ENCODE measurements around the gene SRGAP3.

Gene SRGAP3

DNA sequence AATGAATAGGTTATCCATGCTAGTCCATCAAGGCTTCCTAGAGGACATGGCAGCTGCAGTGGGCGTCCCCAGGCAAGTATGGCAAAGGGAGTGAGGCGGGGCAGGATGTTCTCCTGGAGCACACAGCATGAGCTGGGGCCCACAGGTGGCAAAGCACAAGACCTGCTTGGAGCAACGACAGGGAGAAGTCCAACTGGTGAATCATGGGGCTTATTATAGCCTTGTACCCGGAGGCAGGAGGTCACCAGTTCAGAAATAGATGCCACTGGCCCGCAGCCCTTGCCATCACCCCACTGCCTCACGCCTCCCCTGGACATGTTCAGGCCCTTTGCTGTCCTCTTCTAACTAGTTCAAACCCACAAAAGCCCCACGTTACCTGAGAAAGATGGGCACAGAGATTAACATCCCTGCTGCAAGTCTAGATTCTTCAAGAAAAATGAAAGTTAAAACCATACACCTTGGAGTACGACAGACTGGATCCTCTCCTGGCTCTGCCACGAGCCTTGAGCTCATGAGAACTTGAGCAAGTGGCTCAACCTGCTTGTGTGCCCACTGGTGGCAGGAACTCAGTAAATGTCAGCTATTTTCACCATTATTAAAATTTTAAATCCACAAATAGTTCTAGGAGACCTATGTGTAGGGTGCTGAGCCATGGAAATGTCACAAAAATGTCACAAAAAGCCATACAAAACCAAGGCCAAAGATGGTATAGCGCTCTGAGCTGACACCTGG is 1.8 kb upstream of the SRGAP3 start:
- no peak for DNase-seq

GRCh38 chr3:9250236-9250635 is 790 bp upstream of the SRGAP3 start:
- no peak for DNase-seq

DNA sequence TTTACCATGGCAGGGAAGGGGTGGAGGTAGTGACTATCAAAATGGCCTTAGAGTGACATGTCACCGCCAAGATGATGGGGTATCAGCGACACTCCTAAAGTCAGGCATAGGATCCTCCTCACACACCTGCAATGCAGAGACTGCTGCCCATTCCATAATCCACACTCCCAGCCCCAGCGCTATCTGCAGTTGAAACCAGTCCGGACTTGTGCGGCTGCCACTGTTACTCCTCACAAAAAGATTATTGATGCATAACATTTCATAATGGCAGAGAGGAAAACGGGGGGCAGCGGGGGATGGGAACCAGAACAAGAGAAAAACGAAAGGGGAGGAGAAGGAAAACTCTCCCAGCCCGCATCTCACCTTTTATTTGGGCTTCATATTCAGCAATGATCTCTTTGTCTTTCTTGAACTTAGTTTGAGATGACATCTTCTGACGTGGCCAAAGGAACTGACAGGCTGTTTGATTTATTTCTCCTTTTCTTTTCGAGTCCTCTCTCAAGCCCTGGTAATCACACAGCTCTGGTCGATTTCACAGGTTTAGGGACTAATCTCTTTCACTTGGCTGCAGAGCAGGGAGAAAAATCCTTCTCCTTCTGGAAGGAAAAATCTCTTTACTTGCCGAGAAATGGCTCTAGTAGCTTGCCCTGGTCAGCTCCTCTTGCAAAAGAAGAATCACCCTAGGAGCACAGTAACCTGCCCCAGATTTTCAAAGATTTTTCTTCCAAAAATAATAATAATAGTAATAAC is 749 bp downstream of the SRGAP3 start:
- no peak for DNase-seq

GRCh38 chr3:9247941-9248521 is 1.4 kb downstream of the SRGAP3 start:
- DNase-seq, result no peak

GRCh38 chr3:9247361-9247940 is 2.0 kb downstream of the SRGAP3 start:
- DNase-seq, result no peak

GRCh38 chr3:9246189-9246588 is 3.3 kb downstream of the SRGAP3 start:
- DNase-seq, result no peak

GRCh38 chr3:9244495-9245183 is 4.8 kb downstream of the SRGAP3 start:
- no peak for DNase-seq

GRCh38 chr3:9241956-9242355 is 7.5 kb downstream of the SRGAP3 start:
- DNase-seq, result no peak

GRCh38 chr3:9239680-9240079 is 9.8 kb downstream of the SRGAP3 start:
- DNase-seq, result no peak

DNA sequence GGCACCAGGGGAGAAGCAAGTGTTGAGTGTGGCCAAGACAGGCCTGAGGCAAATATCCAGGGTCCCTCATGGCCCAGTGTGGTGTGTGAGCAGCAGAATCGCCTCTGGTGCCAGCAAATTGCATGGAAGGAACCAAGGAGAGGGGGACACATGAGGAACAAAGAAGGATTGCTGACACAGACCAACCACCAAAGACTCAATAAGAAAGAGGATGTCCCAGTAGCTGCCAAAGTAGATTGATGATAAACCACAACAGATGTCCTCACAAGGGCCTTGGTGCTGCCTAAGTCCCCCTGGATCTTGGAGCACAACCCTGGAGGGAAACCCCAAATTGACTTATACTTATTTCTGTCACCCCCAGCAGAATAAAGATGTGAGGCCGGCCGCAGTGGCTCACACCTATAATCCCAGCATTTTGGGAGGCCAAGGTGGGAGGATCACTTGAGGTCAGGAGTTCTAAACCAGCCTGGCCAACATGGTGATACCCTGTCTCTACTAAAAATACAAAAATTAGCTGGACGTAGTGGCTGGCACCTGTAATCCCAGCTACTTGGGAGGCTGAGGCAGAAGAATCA is 10.6 kb downstream of the SRGAP3 start:
- no peak for DNase-seq

GRCh38 chr3:9238276-9238675 is 11.2 kb downstream of the SRGAP3 start:
- DNase-seq, result no peak

GRCh38 chr3:9233814-9234600 is 15.4 kb downstream of the SRGAP3 start:
- no peak for DNase-seq

DNA sequence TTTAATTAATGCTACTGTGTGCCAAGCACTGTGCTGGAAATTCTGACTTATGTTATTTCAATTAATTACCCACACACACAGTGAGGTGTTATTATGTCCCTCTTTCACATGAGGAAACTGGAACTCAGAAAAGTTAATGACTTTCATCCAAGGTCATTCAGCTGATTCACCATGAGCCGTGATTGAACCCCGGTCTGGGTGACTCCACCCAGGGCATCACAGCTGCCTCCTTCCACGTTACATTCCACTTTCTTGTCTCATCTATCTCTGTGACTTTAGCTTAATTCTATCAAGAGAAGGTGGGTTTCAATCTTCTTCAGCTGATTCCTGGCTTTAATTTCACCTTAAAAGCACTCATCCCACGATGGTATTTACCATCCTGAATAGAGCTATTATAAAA is 16.3 kb downstream of the SRGAP3 start:
- DNase-seq, result no peak

DNA sequence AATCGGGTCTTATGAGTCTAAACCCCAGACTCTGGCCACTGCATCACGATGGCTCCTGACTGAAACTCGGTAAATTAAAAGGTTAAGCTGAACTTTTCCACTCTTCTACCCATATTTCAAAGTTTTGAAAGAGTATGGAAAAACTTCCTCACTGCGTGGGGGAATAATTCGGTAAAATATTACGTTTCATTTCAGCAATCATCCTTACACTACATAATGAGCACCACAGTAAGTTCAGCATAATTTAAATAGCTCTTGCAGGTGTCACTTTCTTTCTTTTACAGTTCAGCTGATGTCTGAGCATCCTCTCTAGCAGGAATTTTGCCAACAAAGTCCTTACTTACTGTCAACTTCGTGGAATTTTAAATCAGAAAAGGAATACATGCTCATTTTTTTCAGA is 17.5 kb downstream of the SRGAP3 start:
- DNase-seq, result no peak

- no peak for DNase-seq
Measured at GRCh38 chr3:9231471-9231870, 18.0 kb downstream of the SRGAP3 start.

DNA sequence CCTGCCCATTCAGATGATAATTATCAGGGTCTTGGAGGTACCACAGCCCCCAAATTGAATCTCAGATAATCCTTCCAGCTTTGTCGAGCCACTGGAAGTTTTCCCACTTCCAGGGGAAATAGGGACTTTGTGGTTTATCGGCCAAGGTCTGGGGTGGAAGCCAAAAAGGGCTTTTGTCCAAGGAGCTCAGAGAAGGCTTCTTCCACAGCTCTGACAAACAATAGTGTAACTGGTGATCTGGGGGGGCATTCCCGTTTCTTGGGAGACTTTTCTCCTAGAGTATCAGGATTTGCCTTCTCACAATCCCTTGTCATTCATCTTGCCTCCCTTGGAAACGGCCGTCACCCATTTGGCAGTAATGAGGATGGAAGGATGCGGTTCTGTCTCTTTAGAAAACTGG is 18.4 kb downstream of the SRGAP3 start:
- no peak for DNase-seq

GRCh38 chr3:9230596-9230995 is 18.9 kb downstream of the SRGAP3 start:
- DNase-seq, result no peak

GRCh38 chr3:9229879-9230278 is 19.6 kb downstream of the SRGAP3 start:
- DNase-seq, result no peak

- no peak for DNase-seq
Measured at GRCh38 chr3:9229325-9229724, 20.1 kb downstream of the SRGAP3 start.

- no peak for DNase-seq
Measured at GRCh38 chr3:9226326-9226725, 23.1 kb downstream of the SRGAP3 start.

DNA sequence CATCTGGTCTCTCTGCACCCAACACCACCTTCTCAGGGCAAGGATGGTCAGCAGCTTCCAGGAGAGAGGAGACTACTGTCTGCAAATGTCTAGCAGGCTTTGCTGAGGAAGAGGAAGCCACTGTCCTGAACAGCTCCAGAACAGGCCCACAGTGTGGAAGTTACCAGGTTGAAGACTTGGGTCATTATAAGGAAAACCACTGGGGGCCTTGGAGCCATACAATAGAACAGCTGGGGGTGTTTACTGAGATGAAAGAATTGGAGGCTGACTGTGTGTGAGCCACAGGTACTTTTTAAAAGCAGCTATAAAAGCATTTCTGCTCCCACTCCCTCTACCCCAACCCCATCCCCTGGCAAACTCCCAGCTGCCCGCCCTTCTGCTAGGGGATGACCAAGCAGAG is 24.2 kb downstream of the SRGAP3 start:
- no peak for DNase-seq

GRCh38 chr3:9224490-9224889 is 25.0 kb downstream of the SRGAP3 start:
- DNase-seq, result no peak

Measured in CD4-positive, alpha-beta T cell treated with Interleukin-1 beta for 1 hour (primary cell).